Measurements from ENCODE around the gene GSX2.
"Not testable (repeated sequence)": the region's sequence is repeated elsewhere in the genome, so short reads cannot be mapped to it uniquely, and the experiment has no call there.

Gene GSX2

DNA sequence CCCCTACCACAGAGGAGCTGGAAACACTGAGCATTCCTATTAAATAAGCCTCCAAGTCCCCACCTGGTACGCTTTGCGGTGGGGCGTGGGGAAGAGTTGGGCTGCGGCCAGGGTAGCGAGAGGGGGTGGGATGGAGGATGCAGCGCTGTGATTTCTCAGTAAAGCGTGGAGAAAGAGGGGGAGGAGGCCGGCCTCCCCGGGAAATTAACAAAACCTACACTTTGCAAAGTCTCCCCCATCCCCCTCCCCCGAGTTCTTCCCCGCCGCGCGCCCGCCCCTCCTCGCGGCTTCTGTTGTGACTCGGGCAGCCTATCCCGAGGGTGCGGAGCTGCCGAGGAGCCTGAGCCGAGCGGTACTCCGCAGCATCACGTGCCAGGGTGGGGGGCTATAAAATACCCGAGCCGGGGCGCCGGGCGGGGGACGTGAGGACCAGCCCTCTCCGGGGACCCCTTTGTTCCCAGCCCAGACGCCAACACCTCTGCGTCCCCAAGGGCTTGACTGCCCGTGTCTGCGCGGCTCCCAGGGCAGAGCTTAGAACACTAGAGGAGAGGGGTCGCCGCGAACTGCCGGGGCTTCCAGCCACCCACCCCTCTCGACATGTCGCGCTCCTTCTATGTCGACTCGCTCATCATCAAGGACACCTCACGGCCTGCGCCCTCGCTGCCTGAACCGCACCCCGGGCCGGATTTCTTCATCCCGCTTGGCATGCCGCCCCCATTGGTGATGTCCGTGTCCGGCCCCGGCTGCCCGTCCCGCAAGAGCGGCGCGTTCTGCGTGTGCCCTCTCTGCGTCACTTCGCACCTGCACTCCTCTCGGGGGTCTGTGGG, at the start of gene GSX2:
GSX2 (plus strand) TSS at position 416 of the 827 bp plus-strand sequence; CDS start at position 598, 182 bp downstream.
- H3K9me3 Mint-ChIP-seq: no peaks in the 10 kb centered on the region
- peak; percentile 40 for DNase-seq
- TF ChIP-seq, protein P1, sequence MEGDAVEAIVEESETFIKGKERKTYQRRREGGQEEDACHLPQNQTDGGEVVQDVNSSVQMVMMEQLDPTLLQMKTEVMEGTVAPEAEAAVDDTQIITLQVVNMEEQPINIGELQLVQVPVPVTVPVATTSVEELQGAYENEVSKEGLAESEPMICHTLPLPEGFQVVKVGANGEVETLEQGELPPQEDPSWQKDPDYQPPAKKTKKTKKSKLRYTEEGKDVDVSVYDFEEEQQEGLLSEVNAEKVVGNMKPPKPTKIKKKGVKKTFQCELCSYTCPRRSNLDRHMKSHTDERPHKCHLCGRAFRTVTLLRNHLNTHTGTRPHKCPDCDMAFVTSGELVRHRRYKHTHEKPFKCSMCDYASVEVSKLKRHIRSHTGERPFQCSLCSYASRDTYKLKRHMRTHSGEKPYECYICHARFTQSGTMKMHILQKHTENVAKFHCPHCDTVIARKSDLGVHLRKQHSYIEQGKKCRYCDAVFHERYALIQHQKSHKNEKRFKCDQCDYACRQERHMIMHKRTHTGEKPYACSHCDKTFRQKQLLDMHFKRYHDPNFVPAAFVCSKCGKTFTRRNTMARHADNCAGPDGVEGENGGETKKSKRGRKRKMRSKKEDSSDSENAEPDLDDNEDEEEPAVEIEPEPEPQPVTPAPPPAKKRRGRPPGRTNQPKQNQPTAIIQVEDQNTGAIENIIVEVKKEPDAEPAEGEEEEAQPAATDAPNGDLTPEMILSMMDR (IDR thresholded peaks at IDR 0.05): no peak
- no peaks in the 10 kb centered on the region for H3K36me3 Mint-ChIP-seq (ENCODE audit: low read depth)
- no peak within 1 kb of the TSS for H3K27ac Mint-ChIP-seq
- H3K4me3 Mint-ChIP-seq: peak within 1 kb of the TSS; percentile 70
- peaks cover 65% of the 10 kb centered on the region for H3K4me1 Mint-ChIP-seq
- H3K27me3 Mint-ChIP-seq (ENCODE audit: low read depth, poor library complexity): peaks cover 100% of the 10 kb centered on the region

GRCh38 chr4:54050214-54050904, 49.6 kb upstream of the GSX2 start:
- Mint-ChIP-seq H3K27me3 (ENCODE audit: low read depth, poor library complexity) (no peaks in the 10 kb centered on the region), H3K4me3 (no peak overlapping the region), H3K36me3 (ENCODE audit: low read depth) (peaks cover 27% of the 10 kb centered on the region), H3K9me3 (peaks cover 17% of the 10 kb centered on the region), H3K4me1 (no peaks in the 10 kb centered on the region), H3K27ac (no peak overlapping the region)
- no peak for DNase-seq
- TF ChIP-seq, protein P1 (IDR thresholded peaks at IDR 0.05): no peak

DNA sequence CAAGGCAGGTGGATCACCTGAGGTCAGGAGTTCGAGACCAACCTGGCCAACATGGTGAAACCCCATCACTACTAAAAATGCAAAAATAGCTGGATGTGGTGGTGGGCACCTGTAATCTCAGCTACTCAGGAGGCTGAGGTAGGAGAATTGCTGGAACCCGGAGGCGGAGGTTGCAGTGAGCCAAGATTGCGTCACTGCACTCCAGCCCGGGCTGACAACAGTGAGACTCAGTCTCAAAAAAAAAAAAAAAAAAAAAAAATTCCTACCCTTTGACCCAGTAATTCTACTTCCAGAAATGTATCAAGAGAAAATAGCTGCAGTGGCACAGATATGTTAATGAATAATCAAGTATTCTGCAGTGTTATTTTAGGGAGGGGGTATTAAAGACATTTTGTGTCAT, 46.6 kb upstream of the GSX2 start:
- H3K9me3 Mint-ChIP-seq; H3K4me1 Mint-ChIP-seq; H3K36me3 Mint-ChIP-seq (ENCODE audit: low read depth); H3K4me3 Mint-ChIP-seq; H3K27me3 Mint-ChIP-seq (ENCODE audit: low read depth, poor library complexity); DNase-seq; H3K27ac Mint-ChIP-seq: not testable (repeated sequence)

GRCh38 chr4:54054501-54054900, 45.5 kb upstream of the GSX2 start:
- no peaks in the 10 kb centered on the region for H3K9me3 Mint-ChIP-seq
- H3K27ac Mint-ChIP-seq: no peak overlapping the region
- H3K4me1 Mint-ChIP-seq: no peaks in the 10 kb centered on the region
- no peaks in the 10 kb centered on the region for H3K27me3 Mint-ChIP-seq (ENCODE audit: low read depth, poor library complexity)
- no peak for DNase-seq
- H3K36me3 Mint-ChIP-seq (ENCODE audit: low read depth): peaks cover 4% of the 10 kb centered on the region
- H3K4me3 Mint-ChIP-seq: no peak overlapping the region
- TF ChIP-seq, protein P1 (IDR thresholded peaks at IDR 0.05): no peak

GRCh38 chr4:54055494-54055893, 44.5 kb upstream of the GSX2 start:
- Mint-ChIP-seq H3K36me3 (ENCODE audit: low read depth) (peaks cover 4% of the 10 kb centered on the region), H3K9me3 (no peaks in the 10 kb centered on the region), H3K4me1 (peaks cover 5% of the 10 kb centered on the region), H3K27ac (no peak overlapping the region), H3K27me3 (ENCODE audit: low read depth, poor library complexity) (no peaks in the 10 kb centered on the region), H3K4me3 (no peak overlapping the region)
- DNase-seq: no peak
- TF ChIP-seq, protein P1 (IDR thresholded peaks at IDR 0.05): no peak

DNA sequence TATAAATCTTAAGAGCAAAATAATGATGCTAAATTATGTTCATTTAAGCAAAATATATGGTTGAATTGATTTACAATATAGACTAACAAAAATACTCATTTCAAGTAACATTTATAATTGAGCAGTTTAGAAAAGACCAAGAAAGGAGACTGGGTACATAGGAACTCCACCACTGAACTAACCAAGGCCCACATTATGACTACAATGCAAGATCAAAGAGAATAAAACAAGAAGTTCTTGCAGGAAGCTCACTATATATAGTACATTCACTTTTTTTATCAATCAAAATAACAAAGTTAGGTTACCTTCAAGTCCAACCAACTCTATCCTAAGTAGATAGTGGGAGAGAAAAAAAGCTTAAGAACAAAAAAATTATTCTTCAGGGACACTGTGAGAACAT, 43.6 kb upstream of the GSX2 start:
- Mint-ChIP-seq H3K36me3 (ENCODE audit: low read depth) (peaks cover 4% of the 10 kb centered on the region), H3K27me3 (ENCODE audit: low read depth, poor library complexity) (no peaks in the 10 kb centered on the region), H3K9me3 (no peaks in the 10 kb centered on the region), H3K27ac (no peak overlapping the region), H3K4me3 (no peak overlapping the region), H3K4me1 (peaks cover 11% of the 10 kb centered on the region)
- DNase-seq: no peak
- TF ChIP-seq, protein P1 (IDR thresholded peaks at IDR 0.05): no peak
